HG03571 (cell line): ENCODE results near the gene FKBP2.
A peak's percentile ranks its signal among the peaks of the same experiment; 100 is the strongest.

Source experiments
- ATAC-seq: cut with Tn5 transposase; IDR thresholded peaks from one replicate; pipeline ENCODE4 v1.9.1; 2021; ENCODE audit not compliant: unreplicated experiment

Gene FKBP2

GRCh38 chr11:64283092-64283491 is 42.2 kb downstream of the FKBP2 start:
- no peak for ATAC-seq

- peak; percentile 62 for ATAC-seq
These were observed 43.4 kb downstream of the FKBP2 start, which contains the start of gene BAD for GRCh38 chr11:64284048-64284961. BAD (minus strand) TSS chr11:64284665; CDS start chr11:64284368, 297 bp downstream.

- peak; percentile 49 for ATAC-seq
These were observed 44.3 kb downstream of the FKBP2 start, which contains the start of gene GPR137 for GRCh38 chr11:64284962-64285884. GPR137 (plus strand) TSS chr11:64285848; CDS start chr11:64286525, 677 bp downstream.

GRCh38 chr11:64285885-64286800 is 45.2 kb downstream of the FKBP2 start:
- ATAC-seq = no peak

GRCh38 chr11:64286801-64287159 is 45.9 kb downstream of the FKBP2 start:
- no peak for ATAC-seq

GRCh38 chr11:64287676-64288352 is 46.9 kb downstream of the FKBP2 start:
- no peak for ATAC-seq

GRCh38 chr11:64288353-64288750 is 47.5 kb downstream of the FKBP2 start:
- no peak for ATAC-seq

GRCh38 chr11:64289002-64289564 is 48.2 kb downstream of the FKBP2 start:
- ATAC-seq = no peak

GRCh38 chr11:64290352-64291261 is 49.7 kb downstream of the FKBP2 start:
- no peak for ATAC-seq

- ATAC-seq = no peak
These were observed 50.4 kb downstream of the FKBP2 start, which contains the start of gene KCNK4 for GRCh38 chr11:64291262-64291751. KCNK4 (plus strand) TSS chr11:64291302; CDS start chr11:64293019, 1,717 bp downstream.

- no peak for ATAC-seq
These were observed 51.0 kb downstream of the FKBP2 start for GRCh38 chr11:64291752-64292459.

GRCh38 chr11:64292460-64293254 is 51.8 kb downstream of the FKBP2 start:
- ATAC-seq = no peak
